IMR-90 (cell line): ENCODE data around the gene TOMM34. TPM values are rescaled to one million over a fixed set of nuclear protein-coding genes. Genes with fewer than 3 reads are reported as not detected.

Experiments
- ATAC-seq: fragments of 200-7000 bp; cut with Tn5 transposase; 2 replicates; pipeline ENCODE4 v1.9.1; 2020; ENCODE audit warnings: low read depth, mild to moderate bottlenecking, moderate library complexity
- BruUV-seq: library from RNA; stranded (reverse); fragments of 400-500 nt; replicated peaks from 2 replicates; lab custom pipeline; 2021; lab: Mats Ljungman, UMichigan
- CTCF ChIA-PET: fragments of 300-600 bp; formaldehyde crosslinking; extraction: SDS; loops from one replicate; lab custom pipeline; 2021; ENCODE audit warnings: antibody characterized with exemption; lab: Yijun Ruan, JAX
- POLR2A ChIA-PET: fragments of 300-600 bp; sonication (Branson Sonifier 250); formaldehyde crosslinking; loops from one replicate; lab custom pipeline; 2022; ENCODE audit warnings: antibody characterized with exemption; ENCODE audit not compliant: unreplicated experiment; lab: Charles Lee
- DNase-seq: peaks from one replicate; pipeline ENCODE4 v3.0.0; 2013
- H2AFZ ChIP-seq: replicated peaks from 2 replicates; pipeline ENCODE3; 2013; ENCODE audit warnings: low read length, mild to moderate bottlenecking; ENCODE audit not compliant: poor library complexity
- H2AK5ac ChIP-seq: 2 replicates; pipeline ENCODE4 v1.6.1; 2013; ENCODE audit warnings: low read depth, low read length, inconsistent platforms
- H2AK9ac ChIP-seq: replicated peaks from 2 replicates; pipeline ENCODE3; 2013; ENCODE audit warnings: mild to moderate bottlenecking, low read depth, low read length, moderate library complexity; ENCODE audit not compliant: poor library complexity
- H2BK120ac ChIP-seq: 2 replicates; pipeline ENCODE4 v1.6.1; 2013; ENCODE audit warnings: low read depth, low read length, inconsistent platforms
- H2BK15ac ChIP-seq: 3 replicates; pipeline ENCODE4 v1.6.1; 2013; ENCODE audit warnings: low read depth, low read length, inconsistent platforms
- H2BK20ac ChIP-seq: 2 replicates; pipeline ENCODE4 v1.6.1; 2013; ENCODE audit warnings: low read depth, mild to moderate bottlenecking, inconsistent platforms, low read length, moderate library complexity
- H2BK5ac ChIP-seq: 2 replicates; pipeline ENCODE4 v1.6.1; 2013; ENCODE audit warnings: mild to moderate bottlenecking, low read depth, low read length, inconsistent platforms; ENCODE audit not compliant: poor library complexity, severe bottlenecking
- H3K14ac ChIP-seq: replicated peaks from 2 replicates; pipeline ENCODE4 v1.6.1; 2013; ENCODE audit warnings: low read depth, low read length, inconsistent platforms
- H3K18ac ChIP-seq: 2 replicates; pipeline ENCODE4 v1.6.1; 2013; ENCODE audit warnings: low read depth, low read length, control low read depth
- H3K23ac ChIP-seq: 2 replicates; pipeline ENCODE4 v1.6.1; 2013; ENCODE audit warnings: low read depth, low read length, inconsistent platforms
- H3K27ac ChIP-seq: 2 replicates; pipeline ENCODE4 v1.5.1; 2013; ENCODE audit warnings: mild to moderate bottlenecking, control low read depth, low read length; ENCODE audit not compliant: insufficient read depth
- H3K27me3 ChIP-seq: 2 replicates; pipeline ENCODE4 v1.6.1; 2013; ENCODE audit warnings: low read length; ENCODE audit not compliant: control insufficient read depth, insufficient read depth
- H3K36me3 ChIP-seq: 2 replicates; pipeline ENCODE4 v1.6.1; 2013; ENCODE audit warnings: low read length, mixed read lengths; ENCODE audit not compliant: control insufficient read depth, insufficient read depth
- H3K4ac ChIP-seq: 2 replicates; pipeline ENCODE4 v1.6.1; 2013; ENCODE audit warnings: low read depth, low read length, inconsistent platforms
- H3K4me1 ChIP-seq: 2 replicates; pipeline ENCODE4 v1.6.1; 2013; ENCODE audit warnings: low read length, mixed read lengths; ENCODE audit not compliant: control insufficient read depth, insufficient read depth
- H3K4me2 ChIP-seq: 2 replicates; pipeline ENCODE4 v1.6.1; 2013; ENCODE audit warnings: low read depth, mild to moderate bottlenecking, control low read depth, low read length, moderate library complexity
- H3K4me3 ChIP-seq: 2 replicates; pipeline ENCODE4 v1.5.1; 2013; ENCODE audit warnings: low read depth, mild to moderate bottlenecking, control low read depth, low read length, moderate library complexity; ENCODE audit not compliant: insufficient read depth
- H3K56ac ChIP-seq: 2 replicates; pipeline ENCODE4 v1.6.1; 2013; ENCODE audit warnings: low read length, inconsistent platforms; ENCODE audit not compliant: insufficient read depth; ENCODE audit errors: extremely low read depth
- H3K79me1 ChIP-seq, 2 experiments: 2 replicates each; pipeline ENCODE4 v1.6.1; 2013; ENCODE audit warnings: low read length in 2 of 2, inconsistent platforms in 1 of 2, low read depth in 1 of 2
- H3K9ac ChIP-seq: 2 replicates; pipeline ENCODE4 v1.6.1; 2013; ENCODE audit warnings: low read depth, low read length, control low read depth
- H3K9me1 ChIP-seq: 2 replicates; pipeline ENCODE4 v1.6.1; 2013; ENCODE audit warnings: low read length, inconsistent platforms; ENCODE audit not compliant: insufficient read depth
- H3K9me3 ChIP-seq: 2 replicates; pipeline ENCODE4 v1.6.1; 2013; ENCODE audit warnings: low read length; ENCODE audit not compliant: control insufficient read depth, insufficient read depth
- H4K20me1 ChIP-seq: 2 replicates; pipeline ENCODE4 v1.6.1; 2013; ENCODE audit warnings: low read length, inconsistent platforms; ENCODE audit not compliant: insufficient read depth
- H4K5ac ChIP-seq: 2 replicates; pipeline ENCODE4 v1.6.1; 2013; ENCODE audit warnings: mild to moderate bottlenecking, low read depth, low read length, control low read depth
- H4K8ac ChIP-seq, 2 experiments: 2 replicates each; pipeline ENCODE4 v1.6.1; 2013; ENCODE audit warnings: low read depth in 2 of 2, low read length in 2 of 2, control low read depth in 1 of 2, inconsistent platforms in 1 of 2
- H4K91ac ChIP-seq: 2 replicates; pipeline ENCODE4 v1.6.1; 2013; ENCODE audit warnings: low read depth, low read length, inconsistent platforms; ENCODE audit not compliant: insufficient read depth
- BHLHE40 ChIP-seq: fragments of 150-350 bp; IDR thresholded peaks from 2 replicates; pipeline ENCODE4 v1.6.1; 2016; ENCODE audit warnings: mild to moderate bottlenecking, low read depth, low read length
- CEBPB ChIP-seq: IDR thresholded peaks from 2 replicates; pipeline ENCODE4 v1.6.1; 2012; ENCODE audit warnings: low read depth, low read length, improper control_type of control experiment
- CHD1 ChIP-seq: IDR thresholded peaks from 2 replicates; pipeline ENCODE4 v1.6.1; 2012; ENCODE audit warnings: low read depth, low read length, improper control_type of control experiment
- FOS ChIP-seq: fragments of 150-350 bp; IDR thresholded peaks from 2 replicates; pipeline ENCODE4 v1.6.1; 2016; ENCODE audit warnings: low read depth, low read length
- MAFK ChIP-seq: IDR thresholded peaks from 2 replicates; pipeline ENCODE4 v1.6.1; 2012; ENCODE audit warnings: low read depth, low read length, improper control_type of control experiment
- MAZ ChIP-seq: IDR thresholded peaks from 2 replicates; pipeline ENCODE4 v1.6.1; 2012; ENCODE audit warnings: low read depth, mild to moderate bottlenecking, low read length, improper control_type of control experiment, moderate library complexity, borderline replicate concordance
- MXI1 ChIP-seq: IDR thresholded peaks from 2 replicates; pipeline ENCODE4 v1.6.1; 2012; ENCODE audit warnings: low read depth, mild to moderate bottlenecking, low read length, moderate library complexity, borderline replicate concordance
- NFE2L2 ChIP-seq: fragments of 150-350 bp; IDR thresholded peaks from 2 replicates; pipeline ENCODE4 v1.6.1; 2016; ENCODE audit warnings: low read depth, mild to moderate bottlenecking, low read length
- POLR2A ChIP-seq: IDR thresholded peaks from 2 replicates; pipeline ENCODE4 v1.6.1; 2012; ENCODE audit warnings: mild to moderate bottlenecking, low read depth, low read length
- RAD21 ChIP-seq: IDR thresholded peaks from 2 replicates; pipeline ENCODE4 v1.6.1; 2012; ENCODE audit warnings: low read length, improper control_type of control experiment
- RCOR1 ChIP-seq: IDR thresholded peaks from 2 replicates; pipeline ENCODE4 v1.6.1; 2012; ENCODE audit warnings: mild to moderate bottlenecking, low read length, improper control_type of control experiment; ENCODE audit not compliant: insufficient replicate concordance
- RFX5 ChIP-seq: IDR thresholded peaks from 2 replicates; pipeline ENCODE4 v1.8.0; 2012; ENCODE audit warnings: low read depth, mild to moderate bottlenecking, low read length, moderate library complexity
- SMC3 ChIP-seq: fragments of 150-350 bp; IDR thresholded peaks from 2 replicates; pipeline ENCODE4 v1.6.1; 2016; ENCODE audit warnings: low read depth, mild to moderate bottlenecking, antibody characterized with exemption, low read length, moderate library complexity
- WGBS, 2 experiments: methylation state at CpG; one replicate each; pipeline versions ENCODE4 v1.1.5 to v1.1.7; 2013; ENCODE audit warnings: missing lambda C conversion rate in 2 of 2; ENCODE audit not compliant: insufficient read length in 1 of 2; ENCODE audit errors: extremely low coverage in 2 of 2; 5-methylcytosine and 5-hydroxymethylcytosine counted together
- dilution Hi-C: fragments of 300-500 bp; cut with HindIII; formaldehyde crosslinking; loops from one replicate; pipeline ENCODE4 v1.14.3; 2018; ENCODE audit warnings: low sequenced_read_pairs; ENCODE audit not compliant: unreplicated experiment
- in situ Hi-C: fragments of 300-500 bp; cut with MboI; formaldehyde crosslinking; loops from 3 replicates; pipeline ENCODE4 v1.14.3; 2019; ENCODE audit warnings: low sequenced_read_pairs, inconsistent platforms, mixed read lengths
- intact Hi-C: fragments of 100-400 bp; cut with micrococcal nuclease; formaldehyde crosslinking; loops from 2 replicates; pipeline ENCODE4 v1.10.0; 2022
- polyA plus RNA-seq, 3 experiments: library from polyadenylated mRNA; depleted of rRNA; stranded (reverse); fragments of >200 nt; gene quantifications; 2 replicates each; pipeline ENCODE4 v1.2.3, GENCODE V29; 2012; ENCODE audit warnings: low replicate concordance in 1 of 3
- total RNA-seq: library from RNA; depleted of rRNA; stranded (reverse); fragments of >200 nt; gene quantifications from 2 replicates; pipeline ENCODE4 v1.2.3, GENCODE V29; 2012
- TF ChIP-seq, protein P1 (sequence below): fragments of 150-350 bp; IDR thresholded peaks from 2 replicates; pipeline ENCODE4 v1.6.1; 2016; ENCODE audit warnings: low read depth, mild to moderate bottlenecking, low read length, moderate library complexity, borderline replicate concordance
- TF ChIP-seq, protein P2 (sequence below): fragments of 150-350 bp; IDR thresholded peaks from 2 replicates; pipeline ENCODE4 v1.6.1; 2017; ENCODE audit warnings: mild to moderate bottlenecking, antibody characterized with exemption, low read length, low read depth

The TOMM34 gene
- total and polyA plus RNA-seq, 2 of the 4 experiments (the other 2 are of a cell fraction): 97.5 to 101 TPM

DNA sequence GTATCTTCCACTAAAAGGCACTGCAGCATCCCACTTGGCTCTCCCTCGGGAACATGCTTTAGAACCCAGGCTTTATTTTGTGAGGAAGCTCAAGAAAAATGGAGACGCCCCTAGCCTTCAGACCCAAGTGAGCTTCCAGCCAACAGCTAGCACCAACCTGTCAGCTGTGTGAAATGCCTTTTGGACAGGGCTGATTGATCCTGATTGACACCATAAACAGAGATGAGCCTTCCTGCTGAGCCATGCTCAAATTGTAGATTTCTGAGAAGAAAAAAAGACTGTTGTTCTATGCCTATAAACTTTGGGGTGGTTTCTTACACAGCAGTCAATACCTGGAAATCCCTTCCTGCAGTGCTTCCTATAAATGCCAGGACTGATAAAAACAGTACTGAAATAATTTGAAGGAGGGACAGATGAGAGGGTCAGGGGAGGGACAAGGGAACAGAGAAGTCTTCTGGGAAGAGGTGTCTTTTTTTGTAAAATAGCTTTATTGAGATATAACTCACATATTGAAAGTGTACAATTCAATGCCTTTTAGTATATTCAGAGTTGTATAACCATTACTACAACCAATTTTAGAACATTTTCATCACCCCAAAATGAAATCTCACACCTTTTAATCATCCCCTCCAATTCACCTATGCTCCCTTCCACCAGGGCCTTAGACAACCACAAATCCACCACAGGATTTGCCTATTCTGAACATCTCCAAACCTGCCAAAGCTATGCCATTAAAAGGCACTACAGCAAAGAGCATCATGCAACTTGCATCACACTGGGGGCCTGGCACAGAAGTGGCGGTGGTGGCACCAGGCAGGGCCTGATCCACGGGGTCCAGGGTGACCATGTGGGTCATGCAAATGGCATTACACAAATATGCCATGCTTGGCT lies 3.4 kb upstream of the TOMM34 start:
- no peak overlapping the region for H3K18ac ChIP-seq
- H3K9me3 ChIP-seq: no peaks in the 10 kb centered on the region
- no CpG with 5 or more reads among the region's 4 CpGs for WGBS, 2 experiments
- H4K91ac ChIP-seq: no peak overlapping the region
- ATAC-seq: no peak
- no peak overlapping the region for H2BK20ac ChIP-seq
- H3K27ac ChIP-seq: no peak overlapping the region
- H3K9me1 ChIP-seq: peaks cover 5% of the 10 kb centered on the region
- peaks cover 9% of the 10 kb centered on the region; the same call in 1 of the 2 replicates for H3K4me1 ChIP-seq
- no peak overlapping the region for H3K9ac ChIP-seq
- H3K27me3 ChIP-seq: no peaks in the 10 kb centered on the region
- no peak overlapping the region for H2AFZ ChIP-seq
- no peak overlapping the region for H2AK9ac ChIP-seq
- no peak overlapping the region for H3K4me3 ChIP-seq
- no peak overlapping the region for H3K56ac ChIP-seq
- H4K5ac ChIP-seq: no peak overlapping the region
- no peaks in the 10 kb centered on the region for H3K36me3 ChIP-seq
- no peak overlapping the region for H2BK120ac ChIP-seq
- ChIA-PET POLR2A (no interaction called here), CTCF (no interaction called here)
- no peak overlapping the region for H4K8ac ChIP-seq
- in situ Hi-C loops (no loop called here), intact Hi-C loops (loop anchor here (5.0 to 10.0 kb wide), 2 partner anchors 811 to 1724 kb away; partner anchors contain the start of gene TP53RK), dilution Hi-C loops (no loop called here)
- no peak overlapping the region for H2BK15ac ChIP-seq
- H4K20me1 ChIP-seq: peaks cover 9% of the 10 kb centered on the region; the same call in 1 of the 2 replicates
- H3K4ac ChIP-seq: no peak overlapping the region
- no peak overlapping the region for H3K4me2 ChIP-seq
- H2BK5ac ChIP-seq: no peak overlapping the region
- BruUV-seq: no TSS peak
- H2AK5ac ChIP-seq: no peak overlapping the region
- no peak overlapping the region for H3K14ac ChIP-seq
- peaks cover 24 to 37% of the 10 kb centered on the region in 2 experiments for H3K79me1 ChIP-seq
- DNase-seq: no peak
- H3K23ac ChIP-seq: no peak overlapping the region
- TF ChIP-seq NFE2L2 (no peak), MXI1 (no peak), RFX5 (no peak), BHLHE40 (no peak), CEBPB (no peak), MAZ (no peak), SMC3 (no peak), POLR2A (no peak), RAD21 (no peak), RCOR1 (no peak), FOS (no peak), CHD1 (no peak), MAFK (no peak)
- TF ChIP-seq, protein P1, sequence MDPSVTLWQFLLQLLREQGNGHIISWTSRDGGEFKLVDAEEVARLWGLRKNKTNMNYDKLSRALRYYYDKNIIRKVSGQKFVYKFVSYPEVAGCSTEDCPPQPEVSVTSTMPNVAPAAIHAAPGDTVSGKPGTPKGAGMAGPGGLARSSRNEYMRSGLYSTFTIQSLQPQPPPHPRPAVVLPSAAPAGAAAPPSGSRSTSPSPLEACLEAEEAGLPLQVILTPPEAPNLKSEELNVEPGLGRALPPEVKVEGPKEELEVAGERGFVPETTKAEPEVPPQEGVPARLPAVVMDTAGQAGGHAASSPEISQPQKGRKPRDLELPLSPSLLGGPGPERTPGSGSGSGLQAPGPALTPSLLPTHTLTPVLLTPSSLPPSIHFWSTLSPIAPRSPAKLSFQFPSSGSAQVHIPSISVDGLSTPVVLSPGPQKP: no peak
- TF ChIP-seq, protein P2, sequence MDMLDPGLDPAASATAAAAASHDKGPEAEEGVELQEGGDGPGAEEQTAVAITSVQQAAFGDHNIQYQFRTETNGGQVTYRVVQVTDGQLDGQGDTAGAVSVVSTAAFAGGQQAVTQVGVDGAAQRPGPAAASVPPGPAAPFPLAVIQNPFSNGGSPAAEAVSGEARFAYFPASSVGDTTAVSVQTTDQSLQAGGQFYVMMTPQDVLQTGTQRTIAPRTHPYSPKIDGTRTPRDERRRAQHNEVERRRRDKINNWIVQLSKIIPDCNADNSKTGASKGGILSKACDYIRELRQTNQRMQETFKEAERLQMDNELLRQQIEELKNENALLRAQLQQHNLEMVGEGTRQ: no peak
